HCT116 (cell line): Measurements from ENCODE around the gene LMBRD1. TPM values are rescaled to one million over a fixed set of nuclear protein-coding genes. Genes with fewer than 3 reads are reported as not detected.

Experiments
- ATAC-seq: fragments of 200-7000 bp; cut with Tn5 transposase; 2 replicates; pipeline ENCODE4 v1.9.1; 2020; ENCODE audit warnings: mild to moderate bottlenecking, moderate library complexity
- BruUV-seq: library from RNA; stranded (reverse); fragments of 400-500 nt; replicated peaks from 2 replicates; lab custom pipeline; 2021; lab: Mats Ljungman, UMichigan
- CTCF ChIA-PET: fragments of 300-600 bp; sonication (Branson Sonifier 250); formaldehyde crosslinking; loops from one replicate; lab custom pipeline; 2021; ENCODE audit warnings: antibody characterized with exemption; lab: Charles Lee
- POLR2A ChIA-PET: fragments of 300-600, 350-600 bp; sonication (Branson Sonifier 250); formaldehyde crosslinking; loops from one replicate; lab custom pipeline; 2021; ENCODE audit warnings: antibody characterized with exemption; lab: Charles Lee
- RAD21 ChIA-PET, 2 experiments: fragments of 300-600 bp; sonication (Branson Sonifier 250); formaldehyde crosslinking; loops; one replicate each; lab custom pipeline; 2023; ENCODE audit warnings: low total read pairs in 2 of 2; ENCODE audit not compliant: uncharacterized antibody in 2 of 2, unreplicated experiment in 2 of 2, low non-redundant PET in 1 of 2; lab: Charles Lee
- DNase-seq: peaks from one replicate; pipeline ENCODE4 v3.0.0-alpha.2; 2010; ENCODE audit warnings: low read depth, low spot score
- H2AFZ ChIP-seq: fragments of 200-600 bp; shearing (Covaris generic), sonication (generic); 2 replicates; pipeline ENCODE4 v1.6.1; 2017; ENCODE audit warnings: low read depth, mixed run types, mixed read lengths, antibody characterized with exemption, low read length; ENCODE audit not compliant: poor library complexity, severe bottlenecking
- H3K27ac ChIP-seq: 2 replicates; pipeline ENCODE4 v1.5.1; 2012; ENCODE audit warnings: low read depth, low read length
- H3K27me3 ChIP-seq: fragments of 200-600 bp; sonication (generic); 2 replicates; pipeline ENCODE4 v1.6.1; 2016; ENCODE audit warnings: mixed run types, low read length, mixed read lengths; ENCODE audit not compliant: insufficient read depth
- H3K36me3 ChIP-seq, 2 experiments: fragments of 200-500 bp in 1 of 2; fragments of 200-600 bp in 1 of 2; sonication (Bioruptor generic) in 1 of 2; sonication (generic) in 1 of 2; 2 replicates each; pipeline versions ENCODE4 v1.5.1 to v1.6.1; 2014 to 2016; ENCODE audit warnings: low read length in 2 of 2, inconsistent platforms in 1 of 2, mixed read lengths in 1 of 2, mixed run types in 1 of 2; ENCODE audit not compliant: insufficient read depth in 2 of 2, control insufficient read depth in 1 of 2
- H3K4me1 ChIP-seq, 2 experiments: fragments of 200-600 bp in 1 of 2; sonication (generic) in 1 of 2; 2 replicates each; pipeline versions ENCODE4 v1.5.1 to v1.6.1; 2012 to 2017; ENCODE audit warnings: low read length in 2 of 2, inconsistent platforms in 1 of 2, mild to moderate bottlenecking in 1 of 2, mixed read lengths in 1 of 2, mixed run types in 1 of 2, moderate library complexity in 1 of 2; ENCODE audit not compliant: insufficient read depth in 2 of 2, control insufficient read depth in 1 of 2
- H3K4me2 ChIP-seq: fragments of 200-600 bp; sonication (generic); 2 replicates; pipeline ENCODE4 v1.6.1; 2017; ENCODE audit warnings: mixed run types, low read length, mixed read lengths
- H3K4me3 ChIP-seq, 2 experiments: fragments of 200-600 bp in 1 of 2; sonication (generic) in 1 of 2; replicated peaks in 1 of 2; 2 replicates each; pipeline ENCODE4 v1.5.1; 2011 to 2016; ENCODE audit warnings: low read length in 2 of 2, control low read depth in 1 of 2, low read depth in 1 of 2, mild to moderate bottlenecking in 1 of 2, mixed read lengths in 1 of 2, mixed run types in 1 of 2
- H3K79me2 ChIP-seq: fragments of 200-600 bp; sonication (generic); 2 replicates; pipeline ENCODE4 v1.6.1; 2017; ENCODE audit warnings: mild to moderate bottlenecking, mixed run types, low read length, moderate library complexity, mixed read lengths; ENCODE audit not compliant: insufficient read depth
- H3K9ac ChIP-seq: fragments of 200-600 bp; sonication (generic); 2 replicates; pipeline ENCODE4 v1.6.1; 2016; ENCODE audit warnings: low read length, mixed read lengths
- H3K9me2 ChIP-seq: fragments of 200-600 bp; sonication (generic), shearing (Covaris generic); 2 replicates; pipeline ENCODE4 v1.6.1; 2017; ENCODE audit warnings: mixed run types, mild to moderate bottlenecking, moderate library complexity; ENCODE audit not compliant: insufficient read depth
- H3K9me3 ChIP-seq, 2 experiments: fragments of 200-500 bp in 1 of 2; fragments of 200-600 bp in 1 of 2; sonication (Bioruptor generic) in 1 of 2; sonication (generic) in 1 of 2; 2 replicates each; pipeline ENCODE4 v1.6.1; 2014 to 2017; ENCODE audit warnings: low read length in 2 of 2, mixed read lengths in 2 of 2, inconsistent platforms in 1 of 2, low read depth in 1 of 2, mild to moderate bottlenecking in 1 of 2, mixed run types in 1 of 2, moderate library complexity in 1 of 2; ENCODE audit not compliant: control insufficient read depth in 1 of 2, insufficient read depth in 1 of 2
- H4K20me1 ChIP-seq: fragments of 200-600 bp; sonication (generic), shearing (Covaris generic); 2 replicates; pipeline ENCODE4 v1.6.1; 2017; ENCODE audit warnings: mixed run types, mild to moderate bottlenecking, moderate library complexity; ENCODE audit not compliant: insufficient read depth
- ATF3 ChIP-seq: IDR thresholded peaks from 2 replicates; pipeline ENCODE4 v1.6.1; 2012
- CBX3 ChIP-seq: IDR thresholded peaks from 2 replicates; pipeline ENCODE4 v1.6.1; 2012; ENCODE audit warnings: low read depth
- CEBPB ChIP-seq: IDR thresholded peaks from 2 replicates; pipeline ENCODE4 v1.6.1; 2012; ENCODE audit warnings: low read depth
- CTCF ChIP-seq, 3 experiments: fragments of 200-600 bp in 1 of 3; sonication (generic) in 1 of 3; IDR thresholded peaks in 2 of 3; conservative IDR thresholded peaks in 1 of 3; 2 replicates each; pipeline ENCODE4 v1.5.1; 2012 to 2017; ENCODE audit warnings: low read depth in 2 of 3, low read length in 2 of 3, antibody characterized with exemption in 1 of 3, borderline replicate concordance in 1 of 3, control low read depth in 1 of 3, mild to moderate bottlenecking in 1 of 3, mixed read lengths in 1 of 3, mixed run types in 1 of 3, moderate library complexity in 1 of 3; ENCODE audit not compliant: insufficient read depth in 1 of 3
- EGR1 ChIP-seq: IDR thresholded peaks from 2 replicates; pipeline ENCODE4 v1.6.1; 2012; ENCODE audit warnings: low read depth
- ELF1 ChIP-seq: IDR thresholded peaks from 2 replicates; pipeline ENCODE4 v1.6.1; 2012; ENCODE audit warnings: low read depth, borderline replicate concordance
- EZH2 ChIP-seq: fragments of 200-600 bp; sonication (generic); IDR thresholded peaks from 2 replicates; pipeline ENCODE4 v1.6.1; 2017; ENCODE audit warnings: antibody characterized with exemption, mixed run types
- EZH2phosphoT487 ChIP-seq: fragments of 200-600 bp; IDR thresholded peaks from 2 replicates; pipeline ENCODE4 v1.6.1; 2018; ENCODE audit warnings: antibody characterized with exemption, borderline replicate concordance
- FOSL1 ChIP-seq: IDR thresholded peaks from 2 replicates; pipeline ENCODE4 v1.6.1; 2012; ENCODE audit warnings: low read depth
- JUND ChIP-seq: IDR thresholded peaks from 2 replicates; pipeline ENCODE4 v1.6.1; 2012
- MAX ChIP-seq: IDR thresholded peaks from 2 replicates; pipeline ENCODE4 v1.6.1; 2012
- POLR2A ChIP-seq: IDR thresholded peaks from 2 replicates; pipeline ENCODE4 v1.7.0; 2011; ENCODE audit warnings: borderline replicate concordance; ENCODE audit not compliant: insufficient read depth, insufficient read length; ENCODE audit errors: extremely low read depth
- RAD21 ChIP-seq: IDR thresholded peaks from 2 replicates; pipeline ENCODE4 v1.6.1; 2012; ENCODE audit warnings: low read depth, mild to moderate bottlenecking
- REST ChIP-seq: IDR thresholded peaks from 2 replicates; pipeline ENCODE4 v1.6.1; 2012; ENCODE audit warnings: low read depth
- SIN3A ChIP-seq: IDR thresholded peaks from 2 replicates; pipeline ENCODE4 v1.6.1; 2012; ENCODE audit warnings: low read depth
- SP1 ChIP-seq: IDR thresholded peaks from 2 replicates; pipeline ENCODE4 v1.6.1; 2012; ENCODE audit warnings: low read depth
- YY1 ChIP-seq: IDR thresholded peaks from 2 replicates; pipeline ENCODE4 v1.6.1; 2011; ENCODE audit warnings: low read length, low read depth, moderate library complexity, mild to moderate bottlenecking; ENCODE audit not compliant: insufficient replicate concordance; ENCODE audit errors: extremely low read depth
- ZBTB33 ChIP-seq: IDR thresholded peaks from 2 replicates; pipeline ENCODE4 v1.6.1; 2011; ENCODE audit warnings: mild to moderate bottlenecking, low read length, moderate library complexity; ENCODE audit not compliant: insufficient replicate concordance; ENCODE audit errors: extremely low read depth
- intact Hi-C: fragments of 100-400 bp; cut with micrococcal nuclease; formaldehyde crosslinking; loops from 2 replicates; pipeline ENCODE4 v1.10.0; 2022
- total RNA-seq: library from RNA; stranded (reverse); gene quantifications from one replicate; pipeline ENCODE4 v1.2.1, GENCODE V29; 2021; ENCODE audit not compliant: unreplicated experiment

The LMBRD1 gene
- total RNA-seq, 1 experiment from 2014 or later, result 11.9 TPM

- no peak overlapping the region for H3K4me2 ChIP-seq
- no peaks in the 10 kb centered on the region for H3K9me2 ChIP-seq
- no peaks in the 10 kb centered on the region for H3K27me3 ChIP-seq
- RAD21 ChIA-PET, result no interaction called here
- no peak for TF ChIP-seq RAD21
- TF ChIP-seq POLR2A, result no peak
- no peak for TF ChIP-seq EGR1
- no peak for TF ChIP-seq ELF1
- TF ChIP-seq JUND, result no peak
- no peak for TF ChIP-seq CEBPB
- TF ChIP-seq MAX, result no peak
- TF ChIP-seq SIN3A, result no peak
- TF ChIP-seq ZBTB33, result no peak
- TF ChIP-seq SP1, result no peak
- TF ChIP-seq ATF3, result no peak
- no peak for TF ChIP-seq EZH2phosphoT487
- no peak for TF ChIP-seq YY1
- no peak for TF ChIP-seq CBX3
- TF ChIP-seq EZH2, result no peak
- no peak for TF ChIP-seq REST
- TF ChIP-seq CTCF (IDR thresholded peaks at IDR 0.05 in 2 of 3, conservative IDR thresholded peaks at IDR 0.05 in 1 of 3; ENCODE audit: borderline replicate concordance in 1 of 3, insufficient read depth in 1 of 3, low read depth in 2 of 3, low read length in 2 of 3), result no peak
- no peak for TF ChIP-seq FOSL1
- no peak overlapping the region for H3K4me3 ChIP-seq
- no peaks in the 10 kb centered on the region for H3K79me2 ChIP-seq
- no peaks in the 10 kb centered on the region for H3K9me3 ChIP-seq
- H4K20me1 ChIP-seq, result no peaks in the 10 kb centered on the region
- ATAC-seq (no peak), DNase-seq (no peak)
- H2AFZ ChIP-seq, result no peak overlapping the region
- intact Hi-C loops, result no loop called here
- H3K9ac ChIP-seq, result no peak overlapping the region
- no TSS peak for BruUV-seq
- no peaks in the 10 kb centered on the region; a peak in 1 of 4 replicates for H3K36me3 ChIP-seq
- H3K4me1 ChIP-seq, result peaks cover 0 to under 1% of the 10 kb centered on the region in 2 experiments; a peak in 1 of 4 replicates
- no peak overlapping the region for H3K27ac ChIP-seq
- POLR2A ChIA-PET, result no interaction called here
- CTCF ChIA-PET, result no interaction called here
Observed at GRCh38 chr6:69790629-69791028, 6.2 kb downstream of the LMBRD1 start.
